Thyroid gland (tissue), 4 donors: ENCODE data around the gene CCT8. TPM values are rescaled to one million over a fixed set of nuclear protein-coding genes. Genes with fewer than 3 reads are reported as not detected.

Experiments
- DNase-seq, 2 donors: peaks; one replicate each; pipeline ENCODE4 v3.0.0-alpha.2; 2019
- H3K27ac ChIP-seq, 3 donors: fragments of 200-600 bp; sonication (generic); 1 replicate in 2 of 3; 2 replicates in 1 of 3; pipeline ENCODE4 v1.5.1; 2016 to 2019; ENCODE audit warnings: mild to moderate bottlenecking in 1 of 3, moderate library complexity in 1 of 3
- H3K27me3 ChIP-seq: fragments of 200-600 bp; sonication (generic); one replicate; pipeline ENCODE4 v1.5.1; 2019
- H3K36me3 ChIP-seq, 2 donors: fragments of 200-600 bp; sonication (generic); one replicate each; pipeline ENCODE4 v1.5.1; 2016 to 2019
- H3K4me1 ChIP-seq, 2 donors: fragments of 200-600 bp; sonication (generic); one replicate each; pipeline ENCODE4 v1.5.1; 2017 to 2019
- H3K4me3 ChIP-seq, 3 donors: fragments of 200-600 bp; sonication (generic); replicated peaks in 1 of 3; 1 replicate in 2 of 3; 2 replicates in 1 of 3; pipeline ENCODE4 v1.5.1; 2016; ENCODE audit warnings: mild to moderate bottlenecking in 1 of 3
- H3K9me3 ChIP-seq: fragments of 200-600 bp; sonication (generic); one replicate; pipeline ENCODE4 v1.5.1; 2017
- POLR2A ChIP-seq, 2 donors: fragments of 450-650 bp; IDR thresholded peaks; one replicate each; pipeline ENCODE4 v1.6.1; 2017; ENCODE audit warnings: antibody characterized with exemption in 2 of 2, mild to moderate bottlenecking in 2 of 2, moderate library complexity in 1 of 2
- WGBS, 2 donors: methylation state at CpG; one replicate each; pipeline ENCODE4 v1.1.5; 2017; 5-methylcytosine and 5-hydroxymethylcytosine counted together
- intact Hi-C: fragments of 100-400 bp; cut with DNase I; formaldehyde crosslinking; loops from one replicate; pipeline ENCODE4 v1.15.1; 2023
- total RNA-seq, 4 donors: library from RNA; depleted of rRNA; stranded (reverse); fragments of >200 nt; gene quantifications; one replicate each; pipeline ENCODE4 v1.2.3, GENCODE V29; 2016
- TF ChIP-seq, protein P1 (sequence below), 6 experiments: fragments of 200-600 bp in 3 of 6; fragments of 450-650 bp in 3 of 6; sonication (generic) in 3 of 6; IDR thresholded peaks; one replicate each; pipeline ENCODE4 v1.5.1; 2016 to 2019; ENCODE audit warnings: antibody characterized with exemption in 6 of 6, mild to moderate bottlenecking in 2 of 6, inconsistent platforms in 1 of 6, moderate library complexity in 1 of 6

CCT8 gene
- total RNA-seq, 4 donors from 2014 or later: 75.4 to 99.3 (median 86.7) TPM

DNA sequence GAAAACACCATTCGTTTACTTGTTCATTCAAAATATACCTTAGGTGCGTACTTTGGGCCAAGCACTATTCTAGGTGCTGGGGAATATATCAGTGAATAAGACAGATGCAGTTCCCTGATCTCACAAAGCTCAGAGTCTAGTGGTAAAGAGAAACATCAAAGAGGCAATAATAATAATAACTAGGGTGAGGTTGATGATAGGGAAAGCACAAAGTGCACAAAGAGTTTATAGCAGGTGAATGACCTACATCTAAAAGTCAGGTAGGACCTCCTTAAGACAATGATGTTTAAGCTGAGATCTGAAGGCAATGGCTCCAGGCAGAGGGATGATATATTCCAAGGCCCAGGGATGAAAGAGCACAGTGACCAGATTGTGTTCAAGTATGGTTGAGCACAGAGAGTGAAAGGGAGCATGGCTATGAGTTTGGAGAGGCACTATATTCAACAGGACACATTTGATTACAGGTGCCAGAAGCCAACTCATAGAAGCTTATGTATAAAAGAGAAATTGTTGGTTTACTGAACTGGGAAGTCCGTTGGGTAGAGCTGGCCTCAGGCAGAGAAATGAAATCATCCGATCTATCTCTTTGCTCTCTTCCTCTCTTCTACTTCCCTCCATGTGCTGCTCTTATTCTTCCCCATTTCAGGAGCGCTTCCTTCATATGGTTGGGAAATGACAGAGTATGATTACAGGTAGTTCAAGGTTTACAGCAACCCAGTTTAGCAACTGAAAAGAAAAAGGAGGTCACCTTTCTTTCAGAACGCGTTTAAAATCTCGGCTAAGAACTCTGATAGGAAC, 23.0 kb upstream of the CCT8 start:
- H3K9me3 ChIP-seq: no peaks in the 10 kb centered on the region
- H3K27me3 ChIP-seq: no peaks in the 10 kb centered on the region
- H3K4me3 ChIP-seq: no peak overlapping the region
- no peak for DNase-seq
- 91 to 92% methylated on average over 8 of the region's 8 CpGs for WGBS, 2 donors
- intact Hi-C loops: loop anchor here (10.0 kb wide), 1 partner anchor 758 kb away; no protein-coding TSS in a partner anchor
- no peak overlapping the region for H3K27ac ChIP-seq
- no peaks in the 10 kb centered on the region for H3K36me3 ChIP-seq
- TF ChIP-seq POLR2A (IDR thresholded peaks at IDR 0.05): no peak
- TF ChIP-seq, protein P1, sequence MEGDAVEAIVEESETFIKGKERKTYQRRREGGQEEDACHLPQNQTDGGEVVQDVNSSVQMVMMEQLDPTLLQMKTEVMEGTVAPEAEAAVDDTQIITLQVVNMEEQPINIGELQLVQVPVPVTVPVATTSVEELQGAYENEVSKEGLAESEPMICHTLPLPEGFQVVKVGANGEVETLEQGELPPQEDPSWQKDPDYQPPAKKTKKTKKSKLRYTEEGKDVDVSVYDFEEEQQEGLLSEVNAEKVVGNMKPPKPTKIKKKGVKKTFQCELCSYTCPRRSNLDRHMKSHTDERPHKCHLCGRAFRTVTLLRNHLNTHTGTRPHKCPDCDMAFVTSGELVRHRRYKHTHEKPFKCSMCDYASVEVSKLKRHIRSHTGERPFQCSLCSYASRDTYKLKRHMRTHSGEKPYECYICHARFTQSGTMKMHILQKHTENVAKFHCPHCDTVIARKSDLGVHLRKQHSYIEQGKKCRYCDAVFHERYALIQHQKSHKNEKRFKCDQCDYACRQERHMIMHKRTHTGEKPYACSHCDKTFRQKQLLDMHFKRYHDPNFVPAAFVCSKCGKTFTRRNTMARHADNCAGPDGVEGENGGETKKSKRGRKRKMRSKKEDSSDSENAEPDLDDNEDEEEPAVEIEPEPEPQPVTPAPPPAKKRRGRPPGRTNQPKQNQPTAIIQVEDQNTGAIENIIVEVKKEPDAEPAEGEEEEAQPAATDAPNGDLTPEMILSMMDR (IDR thresholded peaks at IDR 0.05): no peak
- H3K4me1 ChIP-seq: peaks cover 0 to 3% of the 10 kb centered on the region in 2 donors

DNA sequence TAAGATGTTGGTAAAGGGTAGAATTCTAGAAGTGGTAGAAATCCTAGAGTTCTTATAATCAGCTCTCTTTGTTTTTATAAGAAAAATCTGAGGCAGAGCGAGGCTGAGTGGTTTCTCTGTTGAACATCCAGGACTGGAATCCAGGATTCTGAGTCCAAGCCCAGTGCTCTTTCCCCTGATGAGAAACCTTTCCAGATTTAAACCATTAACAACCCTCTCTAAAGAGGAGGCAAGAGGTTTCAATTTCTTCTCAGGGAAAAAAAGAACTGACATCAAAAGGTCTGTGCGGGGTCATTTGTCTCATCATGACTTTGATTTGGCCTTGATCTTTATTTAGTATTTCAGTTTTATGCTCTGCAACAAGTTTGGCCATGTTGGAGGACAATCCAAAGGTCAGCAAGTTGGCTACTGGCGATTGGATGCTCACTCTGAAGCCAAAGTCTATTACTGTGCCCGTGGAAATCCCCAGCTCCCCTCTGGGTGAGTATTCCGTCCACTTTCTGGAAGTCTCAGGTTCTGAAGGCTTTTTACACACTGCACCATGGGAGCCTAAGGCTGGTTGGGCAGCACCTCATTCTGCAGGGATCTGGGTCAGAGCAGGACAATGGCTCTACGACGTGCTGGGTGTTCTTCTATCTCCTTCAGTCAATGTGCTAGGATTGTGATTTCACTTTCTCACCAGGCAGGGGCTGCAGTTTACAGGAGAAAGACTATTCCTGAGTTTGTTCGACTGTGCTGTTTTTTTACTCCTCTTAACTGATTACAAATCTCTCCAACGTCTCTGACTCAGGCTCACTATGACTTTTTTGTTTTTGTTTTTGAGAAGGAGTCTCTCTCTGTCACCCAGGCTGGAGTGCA, 18.9 kb upstream of the CCT8 start:
- WGBS, 2 donors: 50 to 60% methylated on average over 9 of the region's 9 CpGs
- TF ChIP-seq, protein P1 (IDR thresholded peaks at IDR 0.05): no peak
- no peak for TF ChIP-seq POLR2A (IDR thresholded peaks at IDR 0.05)
- intact Hi-C loops: loop anchor here (10.0 kb wide), 1 partner anchor 762 kb away; no protein-coding TSS in a partner anchor
- Histone ChIP-seq H3K27me3 (no peaks in the 10 kb centered on the region), H3K4me1 (peaks cover 0 to 3% of the 10 kb centered on the region in 2 donors), H3K36me3 (no peaks in the 10 kb centered on the region), H3K9me3 (no peaks in the 10 kb centered on the region), H3K27ac (no peak overlapping the region), H3K4me3 (no peak overlapping the region)
- DNase-seq: no peak

GRCh38 chr21:29091033-29091432, 17.6 kb upstream of the CCT8 start:
- no peaks in the 10 kb centered on the region for H3K36me3 ChIP-seq
- TF ChIP-seq POLR2A (IDR thresholded peaks at IDR 0.05): no peak
- TF ChIP-seq, protein P1 (IDR thresholded peaks at IDR 0.05): no peak
- no peak overlapping the region for H3K27ac ChIP-seq
- no peaks in the 10 kb centered on the region for H3K27me3 ChIP-seq
- no peak for DNase-seq
- H3K4me1 ChIP-seq: peaks cover 0 to 3% of the 10 kb centered on the region in 2 donors
- no peaks in the 10 kb centered on the region for H3K9me3 ChIP-seq
- WGBS, 2 donors: 65 to 69% methylated on average over 1 of the region's 1 CpG
- no peak overlapping the region for H3K4me3 ChIP-seq
- intact Hi-C loops: loop anchor here (10.0 kb wide), 1 partner anchor 764 kb away; no protein-coding TSS in a partner anchor

- TF ChIP-seq POLR2A (IDR thresholded peaks at IDR 0.05): no peak
- TF ChIP-seq, protein P1 (IDR thresholded peaks at IDR 0.05): no peak
- H3K27ac ChIP-seq: no peak overlapping the region
- no peaks in the 10 kb centered on the region for H3K27me3 ChIP-seq
- no peaks in the 10 kb centered on the region for H3K9me3 ChIP-seq
- no peak overlapping the region for H3K4me3 ChIP-seq
- intact Hi-C loops: loop anchor here (5.0 kb wide), 1 partner anchor 287 kb away; no protein-coding TSS in a partner anchor
- 83 to 85% methylated on average over 8 of the region's 8 CpGs for WGBS, 2 donors
- no peak for DNase-seq
- H3K36me3 ChIP-seq: no peaks in the 10 kb centered on the region
- peaks cover 9% of the 10 kb centered on the region in 2 donors for H3K4me1 ChIP-seq
These were observed 11.8 kb upstream of the CCT8 start for GRCh38 chr21:29085106-29085752.
